ENCODE measurements around the gene TRPV4.

- TF ChIP-seq, protein P1, sequence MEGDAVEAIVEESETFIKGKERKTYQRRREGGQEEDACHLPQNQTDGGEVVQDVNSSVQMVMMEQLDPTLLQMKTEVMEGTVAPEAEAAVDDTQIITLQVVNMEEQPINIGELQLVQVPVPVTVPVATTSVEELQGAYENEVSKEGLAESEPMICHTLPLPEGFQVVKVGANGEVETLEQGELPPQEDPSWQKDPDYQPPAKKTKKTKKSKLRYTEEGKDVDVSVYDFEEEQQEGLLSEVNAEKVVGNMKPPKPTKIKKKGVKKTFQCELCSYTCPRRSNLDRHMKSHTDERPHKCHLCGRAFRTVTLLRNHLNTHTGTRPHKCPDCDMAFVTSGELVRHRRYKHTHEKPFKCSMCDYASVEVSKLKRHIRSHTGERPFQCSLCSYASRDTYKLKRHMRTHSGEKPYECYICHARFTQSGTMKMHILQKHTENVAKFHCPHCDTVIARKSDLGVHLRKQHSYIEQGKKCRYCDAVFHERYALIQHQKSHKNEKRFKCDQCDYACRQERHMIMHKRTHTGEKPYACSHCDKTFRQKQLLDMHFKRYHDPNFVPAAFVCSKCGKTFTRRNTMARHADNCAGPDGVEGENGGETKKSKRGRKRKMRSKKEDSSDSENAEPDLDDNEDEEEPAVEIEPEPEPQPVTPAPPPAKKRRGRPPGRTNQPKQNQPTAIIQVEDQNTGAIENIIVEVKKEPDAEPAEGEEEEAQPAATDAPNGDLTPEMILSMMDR (IDR thresholded peaks at IDR 0.05), result no peak
- TF ChIP-seq ZNF281 (CRISPR knock-in tag; IDR thresholded peaks at IDR 0.05), result no peak
- no peak for TF ChIP-seq ESRRA (CRISPR knock-in tag; IDR thresholded peaks at IDR 0.05; ENCODE audit: borderline replicate concordance)
- TF ChIP-seq ZNF512 (CRISPR knock-in tag; IDR thresholded peaks at IDR 0.05; ENCODE audit: borderline replicate concordance), result no peak
- TF ChIP-seq TP53 (CRISPR knock-in tag; IDR thresholded peaks at IDR 0.05), result no peak
- no peak for TF ChIP-seq E2F4 (CRISPR knock-in tag; IDR thresholded peaks at IDR 0.05; ENCODE audit: borderline replicate concordance, low read depth)
- TF ChIP-seq, protein P2, sequence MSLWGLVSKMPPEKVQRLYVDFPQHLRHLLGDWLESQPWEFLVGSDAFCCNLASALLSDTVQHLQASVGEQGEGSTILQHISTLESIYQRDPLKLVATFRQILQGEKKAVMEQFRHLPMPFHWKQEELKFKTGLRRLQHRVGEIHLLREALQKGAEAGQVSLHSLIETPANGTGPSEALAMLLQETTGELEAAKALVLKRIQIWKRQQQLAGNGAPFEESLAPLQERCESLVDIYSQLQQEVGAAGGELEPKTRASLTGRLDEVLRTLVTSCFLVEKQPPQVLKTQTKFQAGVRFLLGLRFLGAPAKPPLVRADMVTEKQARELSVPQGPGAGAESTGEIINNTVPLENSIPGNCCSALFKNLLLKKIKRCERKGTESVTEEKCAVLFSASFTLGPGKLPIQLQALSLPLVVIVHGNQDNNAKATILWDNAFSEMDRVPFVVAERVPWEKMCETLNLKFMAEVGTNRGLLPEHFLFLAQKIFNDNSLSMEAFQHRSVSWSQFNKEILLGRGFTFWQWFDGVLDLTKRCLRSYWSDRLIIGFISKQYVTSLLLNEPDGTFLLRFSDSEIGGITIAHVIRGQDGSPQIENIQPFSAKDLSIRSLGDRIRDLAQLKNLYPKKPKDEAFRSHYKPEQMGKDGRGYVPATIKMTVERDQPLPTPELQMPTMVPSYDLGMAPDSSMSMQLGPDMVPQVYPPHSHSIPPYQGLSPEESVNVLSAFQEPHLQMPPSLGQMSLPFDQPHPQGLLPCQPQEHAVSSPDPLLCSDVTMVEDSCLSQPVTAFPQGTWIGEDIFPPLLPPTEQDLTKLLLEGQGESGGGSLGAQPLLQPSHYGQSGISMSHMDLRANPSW (CRISPR knock-in tag; conservative IDR thresholded peaks at IDR 0.05; ENCODE audit: low read depth), result no peak
- no peak for TF ChIP-seq NR1H2 (CRISPR knock-in tag; IDR thresholded peaks at IDR 0.05)
- TF ChIP-seq, protein P3, sequence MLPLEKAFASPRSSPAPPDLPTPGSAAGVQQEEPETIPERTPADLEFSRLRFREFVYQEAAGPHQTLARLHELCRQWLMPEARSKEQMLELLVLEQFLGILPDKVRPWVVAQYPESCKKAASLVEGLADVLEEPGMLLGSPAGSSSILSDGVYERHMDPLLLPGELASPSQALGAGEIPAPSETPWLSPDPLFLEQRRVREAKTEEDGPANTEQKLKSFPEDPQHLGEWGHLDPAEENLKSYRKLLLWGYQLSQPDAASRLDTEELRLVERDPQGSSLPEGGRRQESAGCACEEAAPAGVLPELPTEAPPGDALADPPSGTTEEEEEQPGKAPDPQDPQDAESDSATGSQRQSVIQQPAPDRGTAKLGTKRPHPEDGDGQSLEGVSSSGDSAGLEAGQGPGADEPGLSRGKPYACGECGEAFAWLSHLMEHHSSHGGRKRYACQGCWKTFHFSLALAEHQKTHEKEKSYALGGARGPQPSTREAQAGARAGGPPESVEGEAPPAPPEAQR (CRISPR knock-in tag; IDR thresholded peaks at IDR 0.05), result no peak
- TF ChIP-seq TEAD1 (CRISPR knock-in tag; IDR thresholded peaks at IDR 0.05), result no peak
- no peak for TF ChIP-seq ZNF121 (CRISPR knock-in tag; IDR thresholded peaks at IDR 0.05)
- TF ChIP-seq TCF7 (CRISPR knock-in tag; IDR thresholded peaks at IDR 0.05; ENCODE audit: low read depth), result no peak
- TF ChIP-seq AFF4 (CRISPR knock-in tag; IDR thresholded peaks at IDR 0.05; ENCODE audit: borderline replicate concordance), result no peak
These were observed 65.0 kb downstream of the TRPV4 start for GRCh38 chr12:109767991-109768900.
